IPS-15b (cell line): ENCODE data around the gene DSG4.
"Not testable (repeated sequence)": the region's sequence is repeated elsewhere in the genome, so short reads cannot be mapped to it uniquely, and the experiment has no call there.

Experiments
- H3K27me3 ChIP-seq: one replicate; pipeline ENCODE4 v1.6.1; 2013; ENCODE audit warnings: low read length; ENCODE audit not compliant: control insufficient read depth, insufficient read depth
- H3K36me3 ChIP-seq: one replicate; pipeline ENCODE4 v1.6.1; 2013; ENCODE audit warnings: low read length; ENCODE audit not compliant: control insufficient read depth, insufficient read depth
- H3K4me1 ChIP-seq: one replicate; pipeline ENCODE4 v1.6.1; 2013; ENCODE audit warnings: mild to moderate bottlenecking, low read length; ENCODE audit not compliant: control insufficient read depth, insufficient read depth
- H3K4me3 ChIP-seq: one replicate; pipeline ENCODE4 v1.5.1; 2013; ENCODE audit warnings: low read depth, low read length
- H3K9ac ChIP-seq: one replicate; pipeline ENCODE4 v1.6.1; 2013; ENCODE audit warnings: low read depth, mild to moderate bottlenecking, low read length
- H3K9me3 ChIP-seq: one replicate; pipeline ENCODE4 v1.6.1; 2013; ENCODE audit warnings: mild to moderate bottlenecking, low read length; ENCODE audit not compliant: control insufficient read depth, insufficient read depth

Gene DSG4, protein sequence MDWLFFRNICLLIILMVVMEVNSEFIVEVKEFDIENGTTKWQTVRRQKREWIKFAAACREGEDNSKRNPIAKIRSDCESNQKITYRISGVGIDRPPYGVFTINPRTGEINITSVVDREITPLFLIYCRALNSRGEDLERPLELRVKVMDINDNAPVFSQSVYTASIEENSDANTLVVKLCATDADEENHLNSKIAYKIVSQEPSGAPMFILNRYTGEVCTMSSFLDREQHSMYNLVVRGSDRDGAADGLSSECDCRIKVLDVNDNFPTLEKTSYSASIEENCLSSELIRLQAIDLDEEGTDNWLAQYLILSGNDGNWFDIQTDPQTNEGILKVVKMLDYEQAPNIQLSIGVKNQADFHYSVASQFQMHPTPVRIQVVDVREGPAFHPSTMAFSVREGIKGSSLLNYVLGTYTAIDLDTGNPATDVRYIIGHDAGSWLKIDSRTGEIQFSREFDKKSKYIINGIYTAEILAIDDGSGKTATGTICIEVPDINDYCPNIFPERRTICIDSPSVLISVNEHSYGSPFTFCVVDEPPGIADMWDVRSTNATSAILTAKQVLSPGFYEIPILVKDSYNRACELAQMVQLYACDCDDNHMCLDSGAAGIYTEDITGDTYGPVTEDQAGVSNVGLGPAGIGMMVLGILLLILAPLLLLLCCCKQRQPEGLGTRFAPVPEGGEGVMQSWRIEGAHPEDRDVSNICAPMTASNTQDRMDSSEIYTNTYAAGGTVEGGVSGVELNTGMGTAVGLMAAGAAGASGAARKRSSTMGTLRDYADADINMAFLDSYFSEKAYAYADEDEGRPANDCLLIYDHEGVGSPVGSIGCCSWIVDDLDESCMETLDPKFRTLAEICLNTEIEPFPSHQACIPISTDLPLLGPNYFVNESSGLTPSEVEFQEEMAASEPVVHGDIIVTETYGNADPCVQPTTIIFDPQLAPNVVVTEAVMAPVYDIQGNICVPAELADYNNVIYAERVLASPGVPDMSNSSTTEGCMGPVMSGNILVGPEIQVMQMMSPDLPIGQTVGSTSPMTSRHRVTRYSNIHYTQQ

DNA sequence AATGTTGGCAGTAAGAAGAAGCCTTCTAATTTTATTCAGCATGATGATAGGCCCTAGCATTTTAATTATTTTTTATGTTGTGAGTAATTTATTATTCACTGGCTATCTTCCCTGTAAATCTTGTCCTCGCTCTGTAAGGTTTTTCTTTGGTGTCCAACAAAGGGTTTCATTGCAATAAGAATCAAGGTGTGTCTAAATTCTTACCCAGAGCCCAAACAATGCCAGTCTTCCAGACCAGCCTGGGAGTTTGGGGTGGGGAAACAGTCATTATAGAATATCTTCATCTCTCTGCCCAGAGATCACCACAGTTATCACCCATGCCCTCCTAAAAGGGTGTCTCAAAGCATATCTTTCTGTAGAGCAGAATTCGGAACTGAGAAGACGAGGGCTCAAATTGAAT lies at the start of gene DSG4:
TSS of gene DSG4 (plus strand) at position 301 of the 400 bp plus-strand sequence. CDS start 135 bp downstream, outside the sequence.
- no peaks in the 10 kb centered on the region for H3K9me3 ChIP-seq
- no peak within 1 kb of the TSS for H3K4me3 ChIP-seq
- no peak within 1 kb of the TSS for H3K9ac ChIP-seq
- H3K4me1 ChIP-seq, result peaks cover 2% of the 10 kb centered on the region
- no peaks in the 10 kb centered on the region for H3K36me3 ChIP-seq
- no peaks in the 10 kb centered on the region for H3K27me3 ChIP-seq

DNA sequence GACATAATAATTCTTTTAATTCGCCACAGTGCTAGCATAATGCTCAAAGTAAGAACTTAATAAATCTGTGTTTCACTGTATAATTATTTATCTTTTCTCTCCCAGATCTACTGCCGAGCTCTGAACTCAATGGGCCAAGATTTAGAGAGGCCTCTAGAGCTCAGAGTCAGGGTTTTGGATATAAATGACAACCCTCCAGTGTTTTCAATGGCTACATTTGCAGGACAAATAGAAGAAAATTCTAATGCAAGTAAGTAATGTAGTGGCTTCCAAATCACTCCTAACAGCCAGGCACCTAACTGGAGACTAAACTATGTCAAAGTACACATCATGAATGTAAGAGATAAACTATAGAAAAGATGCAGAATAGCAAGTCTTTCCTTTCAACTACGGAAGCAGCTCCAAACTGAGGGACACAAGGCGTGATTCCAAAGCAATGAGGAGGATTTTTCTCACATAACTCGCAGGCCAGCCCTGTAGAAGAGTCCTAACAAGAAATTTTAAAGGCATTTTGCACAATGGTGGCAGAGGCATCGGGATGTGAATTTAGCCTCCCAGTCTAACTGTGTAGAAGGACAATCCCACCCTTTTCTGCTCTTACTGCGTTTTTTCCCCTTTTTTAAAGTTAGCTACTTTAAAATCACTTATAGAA lies 46.7 kb upstream of the DSG4 start:
- no peak overlapping the region for H3K9ac ChIP-seq
- peaks cover 2% of the 10 kb centered on the region for H3K4me1 ChIP-seq
- no peaks in the 10 kb centered on the region for H3K36me3 ChIP-seq
- H3K4me3 ChIP-seq, result peak overlapping the region; percentile 20
- no peaks in the 10 kb centered on the region for H3K9me3 ChIP-seq
- no peaks in the 10 kb centered on the region for H3K27me3 ChIP-seq

DNA sequence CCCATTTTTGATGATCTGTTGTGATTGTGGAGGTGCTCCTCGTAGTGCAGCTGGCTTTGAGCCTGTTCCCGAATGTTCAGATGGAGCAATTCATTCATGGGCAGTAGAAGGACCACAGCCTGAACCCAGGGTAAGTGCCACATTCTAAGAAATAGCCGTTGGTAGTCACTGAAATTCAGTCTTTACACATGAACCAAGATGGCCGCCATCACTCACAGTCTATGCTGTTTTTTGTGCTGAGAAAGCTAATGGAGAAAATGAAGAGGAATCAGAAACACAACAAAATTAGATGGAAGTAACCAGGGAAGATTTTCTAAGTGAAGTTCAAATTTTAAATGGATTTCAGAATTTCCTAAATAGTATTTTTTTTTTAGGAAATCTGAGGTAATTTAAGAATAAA lies 33.1 kb upstream of the DSG4 start:
- Histone ChIP-seq H3K36me3 (no peaks in the 10 kb centered on the region), H3K4me3 (no peak overlapping the region), H3K9me3 (no peaks in the 10 kb centered on the region), H3K27me3 (no peaks in the 10 kb centered on the region), H3K9ac (no peak overlapping the region), H3K4me1 (no peaks in the 10 kb centered on the region)

DNA sequence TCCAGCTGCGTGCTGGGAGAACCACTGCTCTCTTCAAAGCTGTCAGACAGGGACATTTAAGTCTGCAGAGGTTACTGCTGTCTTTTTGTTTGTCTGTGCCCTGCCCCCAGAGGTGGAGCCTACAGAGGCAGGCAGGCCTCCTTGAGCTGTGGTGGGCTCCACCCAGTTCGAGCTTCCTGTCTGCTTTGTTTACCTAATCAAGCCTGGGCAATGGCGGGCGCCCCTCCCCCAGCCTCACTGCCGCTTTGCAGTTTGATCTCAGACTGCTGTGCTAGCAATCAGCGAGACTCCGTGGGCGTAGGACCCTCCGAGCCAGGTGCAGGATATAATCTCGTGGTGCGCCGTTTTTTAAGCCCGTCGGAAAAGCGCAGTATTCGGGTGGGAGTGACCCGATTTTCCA lies 23.2 kb upstream of the DSG4 start:
- not testable (repeated sequence) for H3K9me3 ChIP-seq, H3K4me3 ChIP-seq, H3K36me3 ChIP-seq, H3K27me3 ChIP-seq, H3K4me1 ChIP-seq, H3K9ac ChIP-seq

DNA sequence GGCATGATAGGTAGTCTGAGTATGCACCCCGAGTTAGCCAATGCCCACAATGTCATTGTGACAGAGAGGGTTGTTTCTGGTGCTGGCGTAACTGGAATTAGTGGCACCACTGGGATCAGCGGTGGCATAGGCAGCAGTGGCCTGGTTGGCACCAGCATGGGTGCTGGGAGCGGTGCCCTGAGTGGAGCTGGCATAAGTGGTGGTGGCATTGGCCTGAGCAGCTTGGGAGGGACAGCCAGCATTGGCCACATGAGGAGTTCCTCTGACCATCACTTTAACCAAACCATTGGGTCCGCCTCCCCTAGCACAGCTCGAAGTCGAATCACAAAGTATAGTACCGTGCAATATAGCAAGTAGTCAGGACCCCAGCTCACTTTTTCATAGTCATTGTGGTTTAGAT lies 21.6 kb upstream of the DSG4 start:
- Histone ChIP-seq H3K36me3 (peaks cover 6% of the 10 kb centered on the region), H3K4me3 (no peak overlapping the region), H3K9ac (no peak overlapping the region), H3K9me3 (peaks cover 8% of the 10 kb centered on the region), H3K4me1 (no peaks in the 10 kb centered on the region), H3K27me3 (no peaks in the 10 kb centered on the region)

DNA sequence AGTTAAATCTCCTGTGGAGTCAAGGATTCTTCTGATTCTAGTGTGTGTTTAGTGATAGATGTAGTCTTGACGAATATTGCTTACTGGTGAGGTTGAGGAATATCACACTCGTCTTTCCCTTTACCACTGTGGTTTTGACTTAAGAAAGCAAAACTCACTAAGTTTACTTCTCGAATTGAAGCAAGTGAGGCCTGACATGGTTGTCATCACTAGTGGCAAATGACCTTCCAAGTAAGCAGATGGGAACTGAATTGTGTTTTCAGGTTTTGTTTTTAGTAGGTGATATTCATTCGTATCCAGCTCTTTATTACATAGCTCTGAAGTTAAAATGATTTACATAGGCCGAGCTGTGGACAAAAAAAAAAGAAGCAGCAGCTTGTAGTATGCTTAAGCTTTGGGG lies 20.6 kb upstream of the DSG4 start:
- no peaks in the 10 kb centered on the region for H3K27me3 ChIP-seq
- H3K4me3 ChIP-seq, result no peak overlapping the region
- H3K36me3 ChIP-seq, result peaks cover 6% of the 10 kb centered on the region
- H3K4me1 ChIP-seq, result no peaks in the 10 kb centered on the region
- H3K9me3 ChIP-seq, result peaks cover 8% of the 10 kb centered on the region
- H3K9ac ChIP-seq, result no peak overlapping the region

DNA sequence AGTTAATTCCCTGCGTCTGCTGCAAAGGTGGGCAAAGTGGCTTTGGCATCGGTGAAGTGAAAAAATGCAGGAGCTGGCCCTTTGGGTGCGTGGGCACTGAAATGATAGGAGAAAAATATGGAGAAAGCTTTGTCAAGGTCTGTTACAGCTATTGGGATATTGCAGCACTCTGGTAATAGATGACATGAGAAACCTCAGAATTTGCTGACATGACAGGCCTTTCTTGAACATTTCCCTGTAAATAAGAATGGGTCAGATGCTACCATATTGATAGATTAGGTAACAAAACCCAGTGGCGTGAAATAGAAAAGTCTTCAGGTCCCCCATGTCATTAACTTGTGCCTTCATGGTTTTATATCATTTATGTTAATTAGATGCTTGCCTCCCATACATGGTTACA lies 12.4 kb upstream of the DSG4 start:
- Histone ChIP-seq H3K9me3 (no peaks in the 10 kb centered on the region), H3K9ac (no peak overlapping the region), H3K4me3 (no peak overlapping the region), H3K4me1 (no peaks in the 10 kb centered on the region), H3K36me3 (no peaks in the 10 kb centered on the region), H3K27me3 (no peaks in the 10 kb centered on the region)

DNA sequence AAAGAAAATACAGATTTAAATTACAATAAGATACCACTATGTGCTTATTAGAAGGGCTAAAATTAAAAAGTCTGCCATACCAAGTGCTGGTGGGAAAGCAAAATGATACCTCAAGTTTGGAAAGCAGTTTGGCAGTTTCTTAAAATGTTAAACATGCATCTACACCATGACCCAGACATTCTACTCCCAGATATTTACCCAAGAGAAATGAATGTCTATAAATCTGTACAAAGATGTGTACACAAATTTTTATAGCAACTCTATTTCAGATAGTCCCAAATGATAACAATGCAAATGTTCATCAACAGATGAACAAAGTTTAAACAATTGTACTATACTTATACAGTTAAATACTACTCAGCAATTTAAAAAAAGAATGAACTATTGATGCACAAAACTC lies 7.1 kb upstream of the DSG4 start:
- Histone ChIP-seq H3K36me3 (no peaks in the 10 kb centered on the region), H3K9me3 (no peaks in the 10 kb centered on the region), H3K9ac (no peak overlapping the region), H3K27me3 (no peaks in the 10 kb centered on the region), H3K4me3 (no peak overlapping the region), H3K4me1 (no peaks in the 10 kb centered on the region)

DNA sequence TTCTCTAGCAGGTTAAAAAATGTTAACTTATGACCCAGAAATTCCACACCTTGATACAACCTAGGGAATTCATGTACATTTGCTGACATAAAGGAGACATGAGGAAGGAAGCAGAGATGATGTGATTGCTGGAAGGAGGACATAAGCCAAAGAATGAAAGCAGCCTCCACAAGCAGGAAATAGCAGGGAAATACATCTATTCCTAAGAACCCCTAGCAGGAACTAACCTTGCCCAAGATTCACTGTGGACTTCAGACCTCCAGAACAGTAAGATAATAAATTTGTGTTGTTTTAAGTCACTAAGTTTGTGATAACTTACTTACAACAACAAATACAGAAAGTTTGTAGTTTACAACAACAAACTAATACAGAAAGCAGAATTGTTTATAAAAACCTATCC lies 4.6 kb upstream of the DSG4 start:
- Histone ChIP-seq H3K9me3 (no peaks in the 10 kb centered on the region), H3K9ac (no peak overlapping the region), H3K4me1 (no peaks in the 10 kb centered on the region), H3K36me3 (no peaks in the 10 kb centered on the region), H3K4me3 (no peak overlapping the region), H3K27me3 (no peaks in the 10 kb centered on the region)

DNA sequence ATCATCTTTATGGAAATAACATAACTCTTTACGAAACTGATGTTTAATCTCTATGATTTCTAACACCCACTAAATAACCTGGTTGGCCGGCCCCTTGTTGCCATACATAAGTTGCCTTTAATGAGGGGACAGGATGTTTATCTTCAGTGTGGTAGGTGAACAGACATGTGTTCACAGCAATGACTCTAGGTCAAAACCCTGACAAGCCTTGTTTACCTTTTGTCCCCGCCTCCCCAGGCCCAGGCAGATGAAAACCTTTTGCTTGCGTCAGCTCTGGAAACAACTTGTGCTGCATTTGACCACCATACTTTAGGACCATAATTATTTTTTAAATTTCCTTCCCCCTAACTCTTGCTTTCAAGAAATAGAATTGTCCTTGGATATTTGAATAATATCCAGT lies 2.9 kb upstream of the DSG4 start:
- no peaks in the 10 kb centered on the region for H3K27me3 ChIP-seq
- H3K4me1 ChIP-seq, result no peaks in the 10 kb centered on the region
- H3K36me3 ChIP-seq, result no peaks in the 10 kb centered on the region
- no peak overlapping the region for H3K4me3 ChIP-seq
- no peaks in the 10 kb centered on the region for H3K9me3 ChIP-seq
- no peak overlapping the region for H3K9ac ChIP-seq

DNA sequence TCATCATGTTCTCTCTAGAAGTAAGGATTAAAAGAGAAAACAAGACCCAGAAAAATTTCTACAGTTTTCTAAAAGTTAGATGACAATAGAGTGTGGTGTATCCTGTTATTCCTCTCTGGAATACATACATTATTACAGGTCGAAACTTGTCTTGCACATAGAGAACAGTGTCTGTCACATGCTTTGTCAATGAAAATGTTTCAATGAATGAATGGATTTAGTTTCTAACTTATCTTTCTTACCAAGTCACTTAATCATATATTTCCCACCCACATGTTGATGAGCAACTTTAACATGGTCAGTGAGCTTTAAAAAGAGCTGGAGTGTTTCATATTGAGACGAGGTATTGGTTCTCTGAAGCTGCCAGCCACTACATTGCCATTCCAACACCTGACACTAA lies 4.3 kb downstream of the DSG4 start:
- H3K4me3 ChIP-seq, result no peak overlapping the region
- H3K27me3 ChIP-seq, result no peaks in the 10 kb centered on the region
- H3K9me3 ChIP-seq, result no peaks in the 10 kb centered on the region
- H3K9ac ChIP-seq, result no peak overlapping the region
- H3K4me1 ChIP-seq, result peaks cover 2% of the 10 kb centered on the region
- H3K36me3 ChIP-seq, result no peaks in the 10 kb centered on the region
